Stomach (tissue), 9 donors: ENCODE results near the gene SMYD3. TPM values are rescaled to one million over a fixed set of nuclear protein-coding genes. Genes with fewer than 3 reads are reported as not detected.

Experiments used
- DNase-seq, 2 donors: peaks; one replicate each; pipeline versions ENCODE4 v3.0.0 to v3.0.0-alpha.2; 2013 to 2019
- H3K27ac ChIP-seq, 5 donors: fragments of 200-600 bp in 4 of 5; sonication (generic) in 4 of 5; one replicate each; pipeline ENCODE4 v1.5.1; 2013 to 2019; ENCODE audit warnings: mild to moderate bottlenecking in 1 of 5, moderate library complexity in 1 of 5
- H3K27me3 ChIP-seq, 3 donors: fragments of 200-600 bp; sonication (generic); one replicate each; pipeline ENCODE4 v1.5.1; 2017 to 2019; ENCODE audit warnings: mixed run types in 1 of 3
- H3K36me3 ChIP-seq, 4 donors: fragments of 200-600 bp; sonication (generic); 1 replicate in 3 of 4; 2 replicates in 1 of 4; pipeline ENCODE4 v1.5.1; 2016 to 2019
- H3K4me1 ChIP-seq, 4 donors: fragments of 200-600 bp; sonication (generic); one replicate each; pipeline ENCODE4 v1.5.1; 2016 to 2019
- H3K4me3 ChIP-seq, 4 donors: fragments of 200-600 bp; sonication (generic) in 3 of 4; one replicate each; pipeline ENCODE4 v1.5.1; 2016 to 2019; ENCODE audit warnings: mild to moderate bottlenecking in 1 of 4
- H3K9me3 ChIP-seq, 4 donors: fragments of 200-600 bp; sonication (generic); one replicate each; pipeline ENCODE4 v1.5.1; 2016 to 2019
- EP300 ChIP-seq: sonication (generic); formaldehyde crosslinking; IDR thresholded peaks from one replicate; pipeline ENCODE4 v1.6.1; 2017; ENCODE audit warnings: antibody characterized with exemption
- POLR2A ChIP-seq, 4 donors: fragments of 450-650 bp; IDR thresholded peaks; one replicate each; pipeline ENCODE4 v1.6.1; 2016; ENCODE audit warnings: antibody characterized with exemption in 4 of 4, control low read depth in 2 of 4, mild to moderate bottlenecking in 1 of 4, moderate library complexity in 1 of 4
- POLR2AphosphoS5 ChIP-seq, 3 donors: sonication (generic); formaldehyde crosslinking; IDR thresholded peaks; one replicate each; pipeline ENCODE4 v1.6.1; 2016; ENCODE audit warnings: antibody characterized with exemption in 3 of 3
- WGBS, 5 donors: extraction: QIAGEN DNeasy Blood & Tissue Kit in 3 of 5; methylation state at CpG; one replicate each; pipeline versions ENCODE4 v1.1.5 to v1.1.7; 2013 to 2018; 5-methylcytosine and 5-hydroxymethylcytosine counted together
- intact Hi-C: fragments of 100-400 bp; cut with DNase I; formaldehyde crosslinking; loops from one replicate; pipeline ENCODE4 v1.15.1; 2023; ENCODE audit warnings: low total_unique reads
- polyA plus RNA-seq, 3 donors: library from polyadenylated mRNA; stranded (reverse); fragments of 200-250 nt; gene quantifications; one replicate each; pipeline ENCODE4 v1.2.3, GENCODE V29; 2013
- total RNA-seq, 5 donors: library from RNA; depleted of rRNA; stranded (reverse); fragments of >200 nt; gene quantifications; one replicate each; pipeline versions ENCODE4 v1.1.0 to v1.2.3, GENCODE V29; 2014 to 2016
- TF ChIP-seq, protein P1 (sequence below), 7 experiments: fragments of 450-650 bp in 4 of 7; fragments of 200-600 bp in 3 of 7; sonication (generic) in 3 of 7; IDR thresholded peaks; one replicate each; pipeline ENCODE4 v1.5.1; 2016 to 2019; ENCODE audit warnings: antibody characterized with exemption in 7 of 7, control low read depth in 2 of 7, mild to moderate bottlenecking in 1 of 7
- donor health status: healthy with polysubstance abuse.
- donor health status: Bipolar disorder and iron deficiency.
- donor health status: healthy.

SMYD3 gene
- total and polyA plus RNA-seq, 8 donors, result 6.4 to 196 (median 27.8) TPM

DNA sequence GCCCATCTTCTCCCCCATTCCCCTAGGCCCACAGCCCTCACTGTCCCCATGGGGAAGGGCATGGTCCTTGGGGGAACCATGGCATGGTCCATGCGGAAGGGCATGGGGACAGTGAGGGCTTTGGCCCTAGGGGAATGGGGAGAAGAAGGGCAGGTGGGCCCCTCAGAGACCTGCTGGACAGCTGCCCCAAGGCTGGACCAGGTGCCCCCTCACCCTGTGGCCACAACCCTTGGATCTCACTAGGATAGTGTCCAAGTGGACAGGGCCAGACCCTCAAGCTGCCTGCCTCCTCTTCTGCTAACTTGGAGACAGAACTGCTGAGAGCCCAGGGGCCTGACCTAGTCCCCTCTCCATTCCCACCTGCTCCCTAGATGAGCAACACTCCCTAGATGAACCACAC is 12.4 kb upstream of the SMYD3 start:
- DNase-seq, result no peak
- Histone ChIP-seq H3K27ac (no peak overlapping the region), H3K27me3 (no peaks in the 10 kb centered on the region), H3K4me3 (no peak overlapping the region), H3K9me3 (peaks cover 4 to 34% (median 25%) of the 10 kb centered on the region in 4 donors), H3K36me3 (no peaks in the 10 kb centered on the region), H3K4me1 (no peaks in the 10 kb centered on the region)
- TF ChIP-seq EP300 (no peak), POLR2A (IDR thresholded peaks at IDR 0.05) (no peak), POLR2AphosphoS5 (IDR thresholded peaks at IDR 0.05) (no peak)
- TF ChIP-seq, protein P1, sequence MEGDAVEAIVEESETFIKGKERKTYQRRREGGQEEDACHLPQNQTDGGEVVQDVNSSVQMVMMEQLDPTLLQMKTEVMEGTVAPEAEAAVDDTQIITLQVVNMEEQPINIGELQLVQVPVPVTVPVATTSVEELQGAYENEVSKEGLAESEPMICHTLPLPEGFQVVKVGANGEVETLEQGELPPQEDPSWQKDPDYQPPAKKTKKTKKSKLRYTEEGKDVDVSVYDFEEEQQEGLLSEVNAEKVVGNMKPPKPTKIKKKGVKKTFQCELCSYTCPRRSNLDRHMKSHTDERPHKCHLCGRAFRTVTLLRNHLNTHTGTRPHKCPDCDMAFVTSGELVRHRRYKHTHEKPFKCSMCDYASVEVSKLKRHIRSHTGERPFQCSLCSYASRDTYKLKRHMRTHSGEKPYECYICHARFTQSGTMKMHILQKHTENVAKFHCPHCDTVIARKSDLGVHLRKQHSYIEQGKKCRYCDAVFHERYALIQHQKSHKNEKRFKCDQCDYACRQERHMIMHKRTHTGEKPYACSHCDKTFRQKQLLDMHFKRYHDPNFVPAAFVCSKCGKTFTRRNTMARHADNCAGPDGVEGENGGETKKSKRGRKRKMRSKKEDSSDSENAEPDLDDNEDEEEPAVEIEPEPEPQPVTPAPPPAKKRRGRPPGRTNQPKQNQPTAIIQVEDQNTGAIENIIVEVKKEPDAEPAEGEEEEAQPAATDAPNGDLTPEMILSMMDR (IDR thresholded peaks at IDR 0.05), result no peak
- 86 to 100% (median 100%) methylated on average over 1 of the region's 1 CpG for WGBS, 5 donors
- intact Hi-C loops, result no loop called here

DNA sequence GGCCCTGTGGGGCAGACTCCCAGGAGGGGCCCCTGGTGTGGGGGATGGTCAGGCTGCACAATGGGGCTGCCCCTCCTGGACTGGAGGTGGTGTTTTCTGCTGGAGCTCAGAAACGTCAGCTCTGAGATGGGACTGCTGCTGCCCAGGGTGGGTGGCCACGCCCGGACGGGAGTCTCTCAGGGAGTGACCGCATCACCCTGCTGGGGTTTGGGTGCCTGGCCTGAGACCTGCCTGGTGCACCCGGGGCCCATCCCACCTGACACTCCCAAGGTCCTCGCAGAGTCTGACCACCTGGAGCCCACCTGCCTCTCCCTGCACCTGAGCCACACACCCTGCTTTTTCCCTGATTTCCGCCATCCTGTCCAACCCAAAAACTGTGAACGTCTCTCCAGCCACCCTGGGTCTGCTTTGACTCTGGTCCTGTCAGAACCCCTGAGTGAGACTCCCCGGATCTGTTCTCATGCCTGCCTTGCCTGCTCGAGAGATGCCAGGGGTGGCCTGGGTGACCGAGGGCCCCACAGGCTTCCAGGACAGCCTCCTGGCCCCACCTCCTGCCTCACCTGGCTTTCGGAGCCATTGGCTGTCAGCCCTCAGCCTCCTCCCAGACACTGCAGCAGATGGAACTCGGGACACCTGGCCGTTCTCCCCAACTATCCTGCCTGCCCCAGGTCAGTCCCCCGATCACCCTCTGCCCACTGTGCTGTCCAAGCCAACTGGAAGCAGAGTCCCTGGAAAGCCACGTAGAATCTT is 11.6 kb upstream of the SMYD3 start:
- Histone ChIP-seq H3K9me3 (peaks cover 4 to 41% (median 33%) of the 10 kb centered on the region in 4 donors), H3K4me3 (no peak overlapping the region), H3K36me3 (no peaks in the 10 kb centered on the region), H3K4me1 (no peaks in the 10 kb centered on the region), H3K27ac (no peak overlapping the region), H3K27me3 (no peaks in the 10 kb centered on the region)
- 85 to 93% (median 87%) methylated on average over 8 to 17 of the region's 17 CpGs for WGBS, 5 donors
- no peak for DNase-seq
- intact Hi-C loops, result no loop called here
- TF ChIP-seq EP300 (no peak), POLR2AphosphoS5 (IDR thresholded peaks at IDR 0.05) (no peak), POLR2A (IDR thresholded peaks at IDR 0.05) (no peak)
- TF ChIP-seq, protein P1 (IDR thresholded peaks at IDR 0.05), result no peak

DNA sequence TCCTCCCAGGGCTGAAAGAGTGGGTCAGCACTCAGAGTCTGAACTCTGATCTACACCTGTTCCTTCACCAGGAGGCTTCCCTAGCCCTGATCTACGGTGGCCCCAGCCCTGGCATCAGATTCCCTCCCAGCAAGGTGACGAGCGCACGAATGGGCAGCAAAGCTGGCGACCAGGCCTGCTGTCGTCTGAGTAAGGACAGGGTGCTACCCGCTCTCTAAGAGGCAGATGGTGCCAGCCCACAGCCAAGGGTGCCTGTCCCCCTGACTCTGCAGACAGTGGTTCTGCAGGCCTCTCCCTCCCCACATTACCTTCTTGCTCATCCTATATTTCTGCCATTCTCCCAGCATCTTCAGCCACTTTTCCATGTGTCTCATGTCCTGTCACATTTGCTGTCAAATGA is 10.3 kb upstream of the SMYD3 start:
- H3K27me3 ChIP-seq, result no peaks in the 10 kb centered on the region
- H3K4me1 ChIP-seq, result no peaks in the 10 kb centered on the region
- no peak overlapping the region for H3K27ac ChIP-seq
- WGBS, 5 donors, result 78 to 96% (median 83%) methylated on average over 4 to 7 of the region's 7 CpGs
- intact Hi-C loops, result no loop called here
- no peak for DNase-seq
- TF ChIP-seq EP300 (no peak), POLR2AphosphoS5 (IDR thresholded peaks at IDR 0.05) (no peak), POLR2A (IDR thresholded peaks at IDR 0.05) (no peak)
- TF ChIP-seq, protein P1 (IDR thresholded peaks at IDR 0.05), result no peak
- no peaks in the 10 kb centered on the region for H3K36me3 ChIP-seq
- peaks cover 4 to 47% (median 36%) of the 10 kb centered on the region in 4 donors for H3K9me3 ChIP-seq
- no peak overlapping the region for H3K4me3 ChIP-seq

DNA sequence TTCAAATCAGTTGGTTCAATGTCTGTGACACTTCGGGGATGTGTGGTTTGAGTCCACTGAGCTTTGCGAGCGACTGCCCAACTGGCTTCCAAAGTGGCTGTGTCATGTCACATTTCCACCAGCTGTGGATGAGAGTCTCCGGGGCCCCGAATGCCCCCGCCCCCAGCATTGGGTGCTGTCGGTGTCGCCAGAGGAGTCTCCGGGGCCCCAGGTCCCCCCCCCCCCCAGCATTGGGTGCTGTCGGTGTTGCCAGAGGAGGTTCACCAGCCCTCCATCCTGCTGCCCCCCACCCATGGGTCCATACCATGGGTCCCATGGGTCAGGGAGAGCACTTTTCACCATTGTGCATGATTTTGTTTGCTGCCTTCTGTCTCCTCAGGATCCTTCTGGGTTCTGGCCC is 9.0 kb upstream of the SMYD3 start:
- intact Hi-C loops, result no loop called here
- H3K27me3 ChIP-seq, result no peaks in the 10 kb centered on the region
- H3K36me3 ChIP-seq, result no peaks in the 10 kb centered on the region
- no peak for DNase-seq
- no peaks in the 10 kb centered on the region for H3K4me1 ChIP-seq
- H3K9me3 ChIP-seq, result peaks cover 4 to 47% (median 36%) of the 10 kb centered on the region in 4 donors
- no peak overlapping the region for H3K4me3 ChIP-seq
- TF ChIP-seq POLR2A (IDR thresholded peaks at IDR 0.05) (no peak), EP300 (no peak), POLR2AphosphoS5 (IDR thresholded peaks at IDR 0.05) (no peak)
- TF ChIP-seq, protein P1 (IDR thresholded peaks at IDR 0.05), result no peak
- 94 to 99% (median 97%) methylated on average over 5 to 10 of the region's 10 CpGs for WGBS, 5 donors
- H3K27ac ChIP-seq, result no peak overlapping the region
